Measurements from ENCODE around the gene NUDT22.

Gene NUDT22

DNA sequence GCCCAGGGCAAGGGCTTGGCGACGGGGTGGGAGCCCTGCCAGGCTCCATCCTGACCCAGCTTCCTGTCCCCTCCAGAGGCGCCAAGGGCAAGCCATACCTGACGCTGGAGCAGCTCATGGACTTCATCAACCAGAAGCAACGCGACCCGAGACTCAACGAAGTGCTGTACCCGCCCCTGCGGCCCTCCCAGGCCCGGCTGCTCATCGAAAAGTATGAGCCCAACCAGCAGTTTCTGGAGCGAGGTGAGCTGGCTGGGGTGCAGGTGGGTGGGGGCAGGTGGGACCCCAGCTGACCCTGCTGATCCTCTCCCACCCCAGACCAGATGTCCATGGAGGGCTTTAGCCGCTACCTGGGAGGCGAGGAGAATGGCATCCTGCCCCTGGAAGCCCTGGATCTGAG, 30.2 kb downstream of the NUDT22 start:
- TF ChIP-seq GATA2 (IDR thresholded peaks at IDR 0.05; ENCODE audit: low read depth, low read length) = no peak
- TF ChIP-seq GATA3 (IDR thresholded peaks at IDR 0.05; ENCODE audit: low read depth, low read length) = no peak

DNA sequence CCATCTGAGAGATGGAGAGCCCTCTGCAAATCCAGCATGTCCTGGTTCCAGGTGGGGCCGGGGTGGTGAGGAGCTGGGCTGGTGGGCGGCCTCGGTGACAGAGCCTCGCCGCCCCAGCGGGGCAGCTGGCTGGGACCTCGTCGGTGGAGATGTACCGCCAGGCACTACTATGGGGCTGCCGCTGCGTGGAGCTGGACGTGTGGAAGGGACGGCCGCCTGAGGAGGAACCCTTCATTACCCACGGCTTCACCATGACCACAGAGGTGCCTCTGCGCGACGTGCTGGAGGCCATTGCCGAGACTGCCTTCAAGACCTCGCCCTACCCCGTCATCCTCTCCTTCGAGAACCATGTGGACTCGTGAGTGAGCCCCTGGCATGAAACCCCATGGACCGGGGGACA, 32.3 kb downstream of the NUDT22 start:
- TF ChIP-seq GATA3 (IDR thresholded peaks at IDR 0.05; ENCODE audit: low read depth, low read length) (no peak), GATA2 (IDR thresholded peaks at IDR 0.05; ENCODE audit: low read depth, low read length) (no peak)

DNA sequence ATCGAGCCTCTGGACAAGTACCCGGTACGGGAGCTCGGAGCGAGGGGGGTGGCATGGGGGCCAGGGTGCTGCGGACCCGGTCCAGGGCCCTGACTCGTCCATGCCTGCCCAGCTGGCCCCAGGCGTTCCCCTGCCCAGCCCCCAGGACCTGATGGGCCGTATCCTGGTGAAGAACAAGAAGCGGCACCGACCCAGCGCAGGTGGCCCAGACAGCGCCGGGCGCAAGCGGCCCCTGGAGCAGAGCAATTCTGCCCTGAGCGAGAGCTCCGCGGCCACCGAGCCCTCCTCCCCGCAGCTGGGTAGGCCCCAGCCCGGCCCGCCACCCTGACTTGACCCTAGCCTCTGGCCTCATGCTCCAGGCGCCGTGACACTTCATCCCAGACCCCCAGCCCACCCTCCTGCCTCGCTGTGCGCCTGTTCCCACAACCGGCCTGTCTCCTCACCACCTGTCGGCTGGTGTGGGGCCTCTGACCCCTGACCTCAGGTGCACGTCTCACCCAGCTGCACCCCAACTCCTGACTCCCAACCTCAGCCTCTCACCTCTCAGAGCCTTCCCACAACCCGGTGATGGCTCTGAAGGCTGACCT, 33.0 kb downstream of the NUDT22 start:
- TF ChIP-seq GATA2 (IDR thresholded peaks at IDR 0.05; ENCODE audit: low read depth, low read length) = no peak
- no peak for TF ChIP-seq GATA3 (IDR thresholded peaks at IDR 0.05; ENCODE audit: low read depth, low read length)

DNA sequence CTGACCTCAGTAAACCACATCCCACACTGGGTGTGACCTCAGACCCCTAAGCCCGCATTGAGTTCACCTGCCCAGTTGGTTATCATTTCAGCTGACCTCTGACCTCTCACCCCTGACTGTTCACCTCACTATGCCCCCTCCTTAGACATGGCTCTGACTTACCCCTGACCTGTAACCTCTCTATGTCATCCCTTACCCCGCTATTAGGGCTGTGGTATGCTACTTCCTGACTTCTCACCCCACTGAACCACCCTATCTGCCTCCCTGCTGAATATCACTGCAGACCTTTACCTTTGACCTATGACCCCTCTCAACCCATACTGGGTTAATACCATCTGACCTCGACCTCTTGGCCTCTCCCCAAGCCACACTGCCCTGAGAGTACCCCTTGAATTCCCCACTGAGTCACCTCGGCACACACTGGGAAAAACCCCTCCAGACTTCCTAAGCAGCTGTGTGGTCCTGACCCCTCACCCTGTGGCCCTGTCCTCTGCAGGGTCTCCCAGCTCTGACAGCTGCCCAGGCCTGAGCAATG, 33.5 kb downstream of the NUDT22 start:
- no peak for TF ChIP-seq GATA2 (IDR thresholded peaks at IDR 0.05; ENCODE audit: low read depth, low read length)
- no peak for TF ChIP-seq GATA3 (IDR thresholded peaks at IDR 0.05; ENCODE audit: low read depth, low read length)

GRCh38 chr11:64260147-64260708, 34.2 kb downstream of the NUDT22 start:
- TF ChIP-seq GATA2 (IDR thresholded peaks at IDR 0.05; ENCODE audit: low read depth, low read length) (no peak), GATA3 (IDR thresholded peaks at IDR 0.05; ENCODE audit: low read depth, low read length) (no peak)

- TF ChIP-seq GATA2 (IDR thresholded peaks at IDR 0.05; ENCODE audit: low read depth, low read length) = no peak
- no peak for TF ChIP-seq GATA3 (IDR thresholded peaks at IDR 0.05; ENCODE audit: low read depth, low read length)
Observed at GRCh38 chr11:64261556-64262080, 35.5 kb downstream of the NUDT22 start.

GRCh38 chr11:64262271-64263002, 36.4 kb downstream of the NUDT22 start:
- no peak for TF ChIP-seq GATA3 (IDR thresholded peaks at IDR 0.05; ENCODE audit: low read depth, low read length)
- TF ChIP-seq GATA2 (IDR thresholded peaks at IDR 0.05; ENCODE audit: low read depth, low read length) = no peak

GRCh38 chr11:64263021-64263946, 37.2 kb downstream of the NUDT22 start:
- no peak for TF ChIP-seq GATA3 (IDR thresholded peaks at IDR 0.05; ENCODE audit: low read depth, low read length)
- TF ChIP-seq GATA2 (IDR thresholded peaks at IDR 0.05; ENCODE audit: low read depth, low read length) = no peak

- TF ChIP-seq GATA3 (IDR thresholded peaks at IDR 0.05; ENCODE audit: low read depth, low read length) (no peak), GATA2 (IDR thresholded peaks at IDR 0.05; ENCODE audit: low read depth, low read length) (no peak)
Observed at GRCh38 chr11:64263947-64264317, 37.9 kb downstream of the NUDT22 start.

DNA sequence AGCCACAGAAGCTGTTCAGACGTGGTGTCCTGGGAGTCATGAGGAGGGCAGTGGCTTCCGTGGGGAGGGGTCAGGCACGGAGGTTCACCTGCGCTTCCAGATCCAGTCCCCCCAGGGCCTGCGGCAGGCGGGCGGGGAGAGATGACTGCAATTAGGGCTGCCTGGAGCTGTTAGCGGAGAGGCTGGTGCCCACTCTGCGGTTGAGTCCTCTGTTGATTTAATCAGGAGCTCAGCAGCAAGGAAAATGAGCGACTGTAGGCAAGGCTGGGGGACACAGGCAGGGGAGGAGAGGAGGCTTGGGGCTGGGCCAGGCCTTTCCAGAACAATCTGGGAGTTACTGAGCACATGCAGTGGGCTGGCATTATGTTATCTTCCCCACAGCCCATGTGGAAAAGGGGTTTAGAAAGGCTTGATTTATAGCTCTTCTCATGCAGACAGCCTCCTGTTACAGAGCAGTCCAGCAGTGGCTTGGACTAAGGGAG, 38.3 kb downstream of the NUDT22 start:
- TF ChIP-seq GATA3 (IDR thresholded peaks at IDR 0.05; ENCODE audit: low read depth, low read length) = no peak
- peak; percentile 93 for TF ChIP-seq GATA2 (IDR thresholded peaks at IDR 0.05; ENCODE audit: low read depth, low read length)

GRCh38 chr11:64265176-64266160, 39.4 kb downstream of the NUDT22 start:
- TF ChIP-seq GATA2 (IDR thresholded peaks at IDR 0.05; ENCODE audit: low read depth, low read length) (no peak), GATA3 (IDR thresholded peaks at IDR 0.05; ENCODE audit: low read depth, low read length) (no peak)

DNA sequence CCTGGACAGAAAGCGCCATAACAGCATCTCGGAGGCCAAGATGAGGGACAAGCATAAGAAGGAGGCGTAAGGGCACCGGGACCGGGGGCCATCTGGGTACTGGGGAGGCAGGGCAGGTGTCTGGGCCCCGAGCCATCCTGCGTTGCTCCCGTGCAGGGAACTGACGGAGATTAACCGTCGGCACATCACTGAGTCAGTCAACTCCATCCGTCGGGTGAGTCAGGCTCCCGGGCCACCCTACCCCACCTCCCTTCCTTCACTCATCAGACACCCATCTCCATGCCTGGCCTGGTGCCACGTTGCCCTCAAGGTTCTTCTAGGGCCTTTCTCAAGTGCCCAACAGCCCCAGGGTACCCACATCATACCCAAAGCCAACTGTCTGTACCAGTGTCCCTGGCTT, 40.3 kb downstream of the NUDT22 start:
- no peak for TF ChIP-seq GATA3 (IDR thresholded peaks at IDR 0.05; ENCODE audit: low read depth, low read length)
- TF ChIP-seq GATA2 (IDR thresholded peaks at IDR 0.05; ENCODE audit: low read depth, low read length) = no peak
